MM.1S (cell line): ENCODE measurements around the gene ZFR2.

Experiments used
- DNase-seq: peaks from one replicate; pipeline ENCODE4 v3.0.0-alpha.2; 2015
- H2AFZ ChIP-seq: fragments of 300-600 bp; sonication (generic); 2 replicates; pipeline ENCODE4 v1.6.0; 2016; ENCODE audit warnings: antibody characterized with exemption, low read length
- H3F3A ChIP-seq: fragments of 300-600 bp; sonication (generic); 2 replicates; pipeline ENCODE4 v1.6.1; 2016; ENCODE audit warnings: mild to moderate bottlenecking, antibody characterized with exemption, low read length, moderate library complexity, mixed read lengths; ENCODE audit not compliant: insufficient read depth
- H3K27ac ChIP-seq: fragments of 300-600 bp; sonication (generic); 2 replicates; pipeline ENCODE4 v1.5.1; 2016; ENCODE audit warnings: mild to moderate bottlenecking, low read length
- H3K27me3 ChIP-seq: fragments of 300-600 bp; sonication (generic); replicated peaks from 2 replicates; pipeline ENCODE4 v1.6.0; 2016; ENCODE audit warnings: low read length; ENCODE audit not compliant: insufficient read depth
- H3K36me3 ChIP-seq: fragments of 300-600 bp; sonication (generic); replicated peaks from 2 replicates; pipeline ENCODE4 v1.6.1; 2016; ENCODE audit warnings: mild to moderate bottlenecking, low read length, mixed read lengths; ENCODE audit not compliant: insufficient read depth
- H3K4me1 ChIP-seq: fragments of 300-600 bp; sonication (generic); 2 replicates; pipeline ENCODE4 v1.6.1; 2016; ENCODE audit warnings: low read length, mixed read lengths
- H3K4me2 ChIP-seq: fragments of 300-600 bp; sonication (generic); 2 replicates; pipeline ENCODE4 v1.6.0; 2016; ENCODE audit warnings: low read depth, low read length
- H3K4me3 ChIP-seq: fragments of 300-600 bp; sonication (generic); 2 replicates; pipeline ENCODE4 v1.5.1; 2016; ENCODE audit warnings: low read length, mixed read lengths
- H3K79me2 ChIP-seq: fragments of 300-600 bp; sonication (generic); 2 replicates; pipeline ENCODE4 v1.6.1; 2016; ENCODE audit warnings: mixed run types, low read length, mixed read lengths
- H3K9ac ChIP-seq: fragments of 300-600 bp; sonication (generic); 2 replicates; pipeline ENCODE4 v1.6.1; 2016; ENCODE audit warnings: low read length, mixed read lengths
- H3K9me2 ChIP-seq: fragments of 300-600 bp; sonication (generic); replicated peaks from 2 replicates; pipeline ENCODE4 v1.6.1; 2016; ENCODE audit warnings: mild to moderate bottlenecking, low read length, mixed read lengths; ENCODE audit not compliant: insufficient read depth
- H3K9me3 ChIP-seq: fragments of 300-600 bp; sonication (generic); replicated peaks from 2 replicates; pipeline ENCODE4 v1.6.1; 2016; ENCODE audit warnings: mild to moderate bottlenecking, low read length, mixed read lengths; ENCODE audit not compliant: insufficient read depth
- H4K20me1 ChIP-seq: fragments of 300-600 bp; sonication (generic); 2 replicates; pipeline ENCODE4 v1.6.1; 2016; ENCODE audit warnings: mild to moderate bottlenecking, low read length, moderate library complexity, mixed read lengths; ENCODE audit not compliant: insufficient read depth
- CTCF ChIP-seq: fragments of 300-600 bp; sonication (generic); IDR thresholded peaks from 2 replicates; pipeline ENCODE4 v1.5.1; 2016; ENCODE audit warnings: antibody characterized with exemption, low read length, mixed read lengths
- EZH2 ChIP-seq: fragments of 300-600 bp; sonication (generic); optimal IDR thresholded peaks from 2 replicates; pipeline ENCODE3; 2017; ENCODE audit warnings: low read depth, mild to moderate bottlenecking, antibody characterized with exemption, low read length, mixed read lengths
- EZH2phosphoT487 ChIP-seq: fragments of 300-600 bp; sonication (generic); IDR thresholded peaks from 2 replicates; pipeline ENCODE4 v1.6.1; 2018; ENCODE audit warnings: antibody characterized with exemption, low read length

ZFR2 gene

GRCh38 chr19:3867971-3868769 is 668 bp downstream of the ZFR2 start:
- Histone ChIP-seq H2AFZ (no peak overlapping the region), H3K9ac (no peak overlapping the region), H3K4me2 (no peak overlapping the region), H3K4me3 (no peak overlapping the region), H3F3A (no peaks in the 10 kb centered on the region), H3K9me2 (no peaks in the 10 kb centered on the region), H4K20me1 (no peaks in the 10 kb centered on the region), H3K9me3 (no peaks in the 10 kb centered on the region), H3K27me3 (peaks cover 96% of the 10 kb centered on the region), H3K36me3 (no peaks in the 10 kb centered on the region), H3K27ac (no peak overlapping the region), H3K4me1 (no peaks in the 10 kb centered on the region), H3K79me2 (no peaks in the 10 kb centered on the region)
- no peak for DNase-seq
- TF ChIP-seq EZH2phosphoT487, result no peak

- H3K4me3 ChIP-seq, result no peak overlapping the region
- DNase-seq, result no peak
- no peaks in the 10 kb centered on the region for H3F3A ChIP-seq
- no peaks in the 10 kb centered on the region for H3K9me2 ChIP-seq
- no peaks in the 10 kb centered on the region for H3K36me3 ChIP-seq
- H3K9ac ChIP-seq, result no peak overlapping the region
- no peaks in the 10 kb centered on the region for H3K4me1 ChIP-seq
- TF ChIP-seq EZH2 (no peak), CTCF (no peak), EZH2phosphoT487 (no peak)
- no peaks in the 10 kb centered on the region for H4K20me1 ChIP-seq
- no peaks in the 10 kb centered on the region for H3K79me2 ChIP-seq
- no peak overlapping the region for H2AFZ ChIP-seq
- no peak overlapping the region for H3K27ac ChIP-seq
- H3K4me2 ChIP-seq, result no peak overlapping the region
- H3K9me3 ChIP-seq, result no peaks in the 10 kb centered on the region
- peaks cover 96% of the 10 kb centered on the region for H3K27me3 ChIP-seq
Measured at GRCh38 chr19:3866910-3867638, 1.8 kb downstream of the ZFR2 start.

GRCh38 chr19:3863648-3864047 is 5.2 kb downstream of the ZFR2 start:
- Histone ChIP-seq H3K4me1 (no peaks in the 10 kb centered on the region), H3K79me2 (no peaks in the 10 kb centered on the region), H3K9me3 (no peaks in the 10 kb centered on the region), H4K20me1 (no peaks in the 10 kb centered on the region), H3F3A (no peaks in the 10 kb centered on the region), H3K27me3 (peaks cover 99% of the 10 kb centered on the region), H3K36me3 (no peaks in the 10 kb centered on the region), H3K9ac (no peak overlapping the region), H3K9me2 (no peaks in the 10 kb centered on the region), H2AFZ (no peak overlapping the region), H3K4me3 (no peak overlapping the region), H3K4me2 (no peak overlapping the region), H3K27ac (no peak overlapping the region)
- no peak for TF ChIP-seq EZH2
- TF ChIP-seq EZH2phosphoT487, result no peak
- TF ChIP-seq CTCF, result no peak
- DNase-seq, result no peak
